H1 (cell line): ENCODE measurements around the gene SH3PXD2A. TPM values are rescaled to one million over a fixed set of nuclear protein-coding genes. Genes with fewer than 3 reads are reported as not detected.

Source experiments
- BRCA1 ChIP-seq: IDR thresholded peaks from 2 replicates; pipeline ENCODE4 v1.6.1; 2012; ENCODE audit warnings: low read depth, low read length, improper control_type of control experiment
- CTCF ChIP-seq, 3 experiments: IDR thresholded peaks; 1 replicate in 2 of 3; 2 replicates in 1 of 3; pipeline versions ENCODE4 v1.5.1 to v1.6.1; 2011; ENCODE audit warnings: low read length in 3 of 3, mild to moderate bottlenecking in 3 of 3, inconsistent platforms in 2 of 3, low read depth in 1 of 3, moderate library complexity in 1 of 3; ENCODE audit not compliant: insufficient read depth in 1 of 3; ENCODE audit errors: control extremely low read depth in 1 of 3
- KDM4A ChIP-seq: IDR thresholded peaks from one replicate; pipeline ENCODE4 v1.7.1; 2012; ENCODE audit warnings: low read depth, mild to moderate bottlenecking, moderate library complexity, low read length, inconsistent platforms; ENCODE audit not compliant: severe bottlenecking
- NRF1 ChIP-seq: IDR thresholded peaks from 2 replicates; pipeline ENCODE4 v1.6.1; 2011; ENCODE audit warnings: mild to moderate bottlenecking, low read depth, low read length, improper control_type of control experiment
- RNF2 ChIP-seq: fragments of 200-900, 300-1000 bp; sonication (generic); IDR thresholded peaks from 2 replicates; pipeline ENCODE4 v1.7.1; 2016; ENCODE audit warnings: borderline replicate concordance, low read depth, mild to moderate bottlenecking, antibody characterized with exemption, low read length; ENCODE audit not compliant: poor library complexity, severe bottlenecking; ENCODE audit errors: missing control alignments
- RXRA ChIP-seq: IDR thresholded peaks from 2 replicates; pipeline ENCODE4 v1.6.1; 2011; ENCODE audit warnings: low read depth, mild to moderate bottlenecking, low read length, moderate library complexity; ENCODE audit not compliant: insufficient read depth
- SAP30 ChIP-seq: fragments of 300-600 bp; sonication (generic); IDR thresholded peaks from 2 replicates; pipeline ENCODE4 v1.7.1; 2012; ENCODE audit warnings: low read length, moderate library complexity, mild to moderate bottlenecking, inconsistent platforms; ENCODE audit not compliant: insufficient read depth, insufficient replicate concordance
- SIX5 ChIP-seq: IDR thresholded peaks from 2 replicates; pipeline ENCODE4 v1.6.1; 2011; ENCODE audit warnings: mild to moderate bottlenecking, low read depth, low read length
- YY1 ChIP-seq: IDR thresholded peaks from 2 replicates; pipeline ENCODE4 v1.6.1; 2011; ENCODE audit warnings: low read depth, mild to moderate bottlenecking, low read length
- polyA plus RNA-seq, 7 experiments: library from polyadenylated mRNA; depleted of rRNA in 3 of 7; stranded (reverse) in 5 of 7; unstranded in 2 of 7; fragments of >200 nt in 5 of 7; fragments of 200-250 nt in 2 of 7; gene quantifications; 1 replicate in 5 of 7; 2 replicates in 1 of 7; 4 replicates in 1 of 7; pipeline versions ENCODE4 v1.2.1 to v1.2.3, GENCODE V29; 2011 to 2013; ENCODE audit warnings: missing spikeins in 2 of 7, mixed read lengths in 2 of 7
- total RNA-seq: library from RNA; stranded (reverse); fragmentation: NEBNext Ultra II Directional; extraction: Animal tissue kit (Norgen Biotek cat#: 25700); gene quantifications from 2 replicates; pipeline ENCODE4 v1.2.1, GENCODE V29; 2021

Gene SH3PXD2A
- total and polyA plus RNA-seq, 2 of the 8 experiments (the other 6 are each of a cell fraction or from before 2014, with no cell fraction given) = 5.4 to 16.3 TPM

DNA sequence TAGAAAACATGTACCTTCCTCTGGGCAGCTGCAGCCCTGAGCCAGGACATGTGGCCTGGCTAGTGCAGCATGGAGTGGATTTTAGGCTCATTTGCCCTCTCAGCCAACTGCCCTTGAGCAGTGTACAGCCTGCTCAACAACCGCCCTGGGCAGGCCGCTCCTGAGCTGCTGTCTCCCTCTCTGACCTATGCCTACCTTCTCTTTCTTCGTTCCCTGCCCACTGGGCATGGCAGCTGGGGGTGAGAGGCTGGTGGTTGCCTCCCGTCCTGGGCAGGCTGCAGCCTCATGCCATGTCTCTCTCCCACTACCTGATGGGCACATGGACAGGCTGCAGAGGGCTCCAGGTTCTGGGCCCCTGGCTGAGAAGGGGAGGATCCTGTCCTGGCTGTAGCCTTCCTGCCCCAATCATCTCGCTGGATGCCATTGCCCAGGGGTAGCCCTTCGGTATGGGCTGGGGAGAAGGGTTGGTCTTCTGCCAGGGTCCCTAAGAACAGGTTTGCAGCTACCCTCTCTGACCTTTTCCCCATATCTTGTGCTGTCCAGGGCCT lies 264.6 kb downstream of the SH3PXD2A start (continued):
- TF ChIP-seq CTCF (IDR thresholded peaks at IDR 0.05; ENCODE audit: control extremely low read depth in 1 of 3, insufficient read depth in 1 of 3, low read depth in 1 of 3, low read length in 3 of 3) = no peak
- no peak for TF ChIP-seq KDM4A
- TF ChIP-seq YY1 = no peak
- TF ChIP-seq NRF1 = no peak
- TF ChIP-seq BRCA1 = no peak
- TF ChIP-seq SIX5 = no peak
- TF ChIP-seq RNF2 = no peak
- TF ChIP-seq SAP30 = no peak
- TF ChIP-seq RXRA = no peak
